RPMI8226 (cell line): Measurements from ENCODE around the gene RAPH1.
"Not testable (repeated sequence)": the region's sequence is repeated elsewhere in the genome, so short reads cannot be mapped to it uniquely, and the experiment has no call there.

Source experiments
- DNase-seq: peaks from one replicate; pipeline ENCODE4 v3.0.0-alpha.2; 2015

Gene RAPH1

GRCh38 chr2:203543898-203544328, 8.8 kb upstream of the RAPH1 start:
- no peak for DNase-seq

GRCh38 chr2:203540598-203540997, 5.5 kb upstream of the RAPH1 start:
- DNase-seq: not testable (repeated sequence)

- not testable (repeated sequence) for DNase-seq
Measured at GRCh38 chr2:203538237-203538636, 3.1 kb upstream of the RAPH1 start.

- not testable (repeated sequence) for DNase-seq
Measured at GRCh38 chr2:203536586-203536951, 1.5 kb upstream of the RAPH1 start.

GRCh38 chr2:203535784-203536585, 884 bp upstream of the RAPH1 start:
- no peak for DNase-seq

GRCh38 chr2:203534621-203535077, 452 bp downstream of the RAPH1 start:
- peak; percentile 49 for DNase-seq

GRCh38 chr2:203533676-203534591, 1.2 kb downstream of the RAPH1 start:
- peak; percentile 40 for DNase-seq

GRCh38 chr2:203532957-203533658, 2.0 kb downstream of the RAPH1 start:
- DNase-seq: no peak

- DNase-seq: no peak
Measured at GRCh38 chr2:203527719-203528118, 7.4 kb downstream of the RAPH1 start.

- not testable (repeated sequence) for DNase-seq
Measured at GRCh38 chr2:203513268-203513667, 21.8 kb downstream of the RAPH1 start.

GRCh38 chr2:203510941-203511305, 24.2 kb downstream of the RAPH1 start:
- no peak for DNase-seq

- DNase-seq: no peak
Measured at GRCh38 chr2:203510256-203510940, 24.7 kb downstream of the RAPH1 start.

- DNase-seq: not testable (repeated sequence)
Measured at GRCh38 chr2:203503460-203503859, 31.6 kb downstream of the RAPH1 start.

- no peak for DNase-seq
Measured at GRCh38 chr2:203501873-203502272, 33.2 kb downstream of the RAPH1 start.

GRCh38 chr2:203500951-203501350, 34.1 kb downstream of the RAPH1 start:
- no peak for DNase-seq

GRCh38 chr2:203500297-203500696, 34.8 kb downstream of the RAPH1 start:
- DNase-seq: no peak

- DNase-seq: no peak
Measured at GRCh38 chr2:203498161-203498560, 36.9 kb downstream of the RAPH1 start.

GRCh38 chr2:203492965-203493364, 42.1 kb downstream of the RAPH1 start:
- no peak for DNase-seq

- no peak for DNase-seq
Measured at GRCh38 chr2:203490391-203490790, 44.7 kb downstream of the RAPH1 start.

GRCh38 chr2:203489531-203489930, 45.6 kb downstream of the RAPH1 start:
- DNase-seq: no peak

- DNase-seq: peak; percentile 70
Measured at GRCh38 chr2:203484266-203485112, 50.6 kb downstream of the RAPH1 start.

- no peak for DNase-seq
Measured at GRCh38 chr2:203480623-203481022, 54.5 kb downstream of the RAPH1 start.
